ENCODE data around the gene CELF4. TPM values are rescaled to one million over a fixed set of nuclear protein-coding genes. Genes with fewer than 3 reads are reported as not detected.

CELF4 gene
- total and polyA plus RNA-seq, 2 donors (not counting 3 experiments of a cell fraction or from before 2014, with no cell fraction given) = not detected

DNA sequence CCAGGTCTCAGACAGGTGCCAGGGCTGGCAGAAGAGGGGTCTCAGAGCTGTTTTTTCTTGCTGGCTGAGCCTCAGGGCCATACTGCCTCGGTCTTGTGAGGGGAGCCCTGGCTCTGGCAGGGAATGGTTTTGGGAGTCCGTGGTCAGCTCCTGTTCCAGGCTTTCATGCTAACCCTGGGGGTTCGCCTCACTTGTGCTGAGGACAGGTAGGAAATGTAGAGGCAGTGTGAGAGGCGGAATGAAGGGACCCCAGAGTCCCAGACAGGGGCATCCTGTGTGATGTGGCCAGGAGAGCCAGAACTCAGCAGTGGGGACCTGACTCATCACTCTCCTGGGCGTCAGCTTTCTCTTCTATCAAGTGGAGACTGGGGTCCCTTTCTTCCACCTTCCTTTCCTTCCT, 5.7 kb upstream of the CELF4 start:
- Histone ChIP-seq H3K27me3 (ENCODE audit: control insufficient read depth in 2 of 2, insufficient read depth in 2 of 2, low read length in 2 of 2) (peaks cover 17 to 28% of the 10 kb centered on the region in 2 experiments), H4K20me1 (replicated peaks; ENCODE audit: control insufficient read depth, extremely low read depth, insufficient read depth, low read length) (no peaks in the 10 kb centered on the region), H3K4me2 (ENCODE audit: insufficient read depth, low read length) (no peak overlapping the region), H2AFZ (ENCODE audit: low read depth, low read length) (no peak overlapping the region), H3K9ac (replicated peaks; ENCODE audit: extremely low read depth, insufficient read depth, low read length) (no peak overlapping the region), H3K27ac (ENCODE audit: insufficient read depth, low read depth, low read length) (no peak overlapping the region), H3K79me2 (ENCODE audit: control insufficient read depth, insufficient read depth, low read length) (no peaks in the 10 kb centered on the region), H3K4me1 (ENCODE audit: control insufficient read depth, extremely low read depth, insufficient read depth, low read length) (peaks cover 4% of the 10 kb centered on the region), H3K4me3 (replicated peaks in 1 of 3; ENCODE audit: insufficient read depth in 1 of 3, low read depth in 1 of 3, low read length in 3 of 3) (no peak overlapping the region), H3K9me1 (replicated peaks; ENCODE audit: control insufficient read depth, extremely low read depth, insufficient read depth, low read length) (no peaks in the 10 kb centered on the region), H3K9me3 (replicated peaks; ENCODE audit: control insufficient read depth, insufficient read depth, low read length) (no peaks in the 10 kb centered on the region), H3K36me3 (ENCODE audit: control insufficient read depth in 2 of 2, extremely low read depth in 1 of 2, insufficient read depth in 2 of 2, low read length in 2 of 2) (no peaks in the 10 kb centered on the region)
- FAIRE-seq = no peak
- no TSS peak for BruUV-seq (replicated peaks)
- intact Hi-C loops (cut with micrococcal nuclease) = no loop called here
- dilution Hi-C loops (cut with MboI; ENCODE audit: extremely low pct_ligation_motif_present, low sequenced_read_pairs) = no loop called here
- TF ChIP-seq, protein P1, sequence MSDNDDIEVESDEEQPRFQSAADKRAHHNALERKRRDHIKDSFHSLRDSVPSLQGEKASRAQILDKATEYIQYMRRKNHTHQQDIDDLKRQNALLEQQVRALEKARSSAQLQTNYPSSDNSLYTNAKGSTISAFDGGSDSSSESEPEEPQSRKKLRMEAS (IDR thresholded peaks at IDR 0.05; ENCODE audit: insufficient read depth, insufficient read length) = no peak
- no peak for TF ChIP-seq GATA2 (IDR thresholded peaks at IDR 0.05; ENCODE audit: insufficient read depth, insufficient read length, low read depth, low read length)
- TF ChIP-seq POLR2A (IDR thresholded peaks at IDR 0.05; ENCODE audit: low read depth, low read length) = no peak
- no peak for TF ChIP-seq POLR2AphosphoS5 (IDR thresholded peaks at IDR 0.05; ENCODE audit: insufficient read depth, low read depth, low read length)
- TF ChIP-seq MYC (IDR thresholded peaks at IDR 0.05; ENCODE audit: low read depth, low read length) = no peak
- TF ChIP-seq, protein P2, sequence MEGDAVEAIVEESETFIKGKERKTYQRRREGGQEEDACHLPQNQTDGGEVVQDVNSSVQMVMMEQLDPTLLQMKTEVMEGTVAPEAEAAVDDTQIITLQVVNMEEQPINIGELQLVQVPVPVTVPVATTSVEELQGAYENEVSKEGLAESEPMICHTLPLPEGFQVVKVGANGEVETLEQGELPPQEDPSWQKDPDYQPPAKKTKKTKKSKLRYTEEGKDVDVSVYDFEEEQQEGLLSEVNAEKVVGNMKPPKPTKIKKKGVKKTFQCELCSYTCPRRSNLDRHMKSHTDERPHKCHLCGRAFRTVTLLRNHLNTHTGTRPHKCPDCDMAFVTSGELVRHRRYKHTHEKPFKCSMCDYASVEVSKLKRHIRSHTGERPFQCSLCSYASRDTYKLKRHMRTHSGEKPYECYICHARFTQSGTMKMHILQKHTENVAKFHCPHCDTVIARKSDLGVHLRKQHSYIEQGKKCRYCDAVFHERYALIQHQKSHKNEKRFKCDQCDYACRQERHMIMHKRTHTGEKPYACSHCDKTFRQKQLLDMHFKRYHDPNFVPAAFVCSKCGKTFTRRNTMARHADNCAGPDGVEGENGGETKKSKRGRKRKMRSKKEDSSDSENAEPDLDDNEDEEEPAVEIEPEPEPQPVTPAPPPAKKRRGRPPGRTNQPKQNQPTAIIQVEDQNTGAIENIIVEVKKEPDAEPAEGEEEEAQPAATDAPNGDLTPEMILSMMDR (IDR thresholded peaks at IDR 0.05; ENCODE audit: extremely low read depth in 1 of 2, insufficient read depth in 1 of 2, low read depth in 1 of 2, low read length in 2 of 2) = no peak
- TF ChIP-seq FOS (IDR thresholded peaks at IDR 0.05; ENCODE audit: borderline replicate concordance, insufficient read depth, low read length) = no peak
- no peak for TF ChIP-seq JUN (IDR thresholded peaks at IDR 0.05; ENCODE audit: borderline replicate concordance, insufficient read depth, insufficient read length, low read depth)
- TF ChIP-seq EZH2 (IDR thresholded peaks at IDR 0.05; ENCODE audit: borderline replicate concordance, low read depth, low read length, severe bottlenecking) = no peak
- CTCF ChIA-PET = no interaction called here
- DNase-seq (ENCODE audit: low read depth, low spot score) = no peak
- POLR2A ChIA-PET = no interaction called here
